HG03439 (cell line): ENCODE results near the gene TMEM250.
A peak's percentile ranks its signal among the peaks of the same experiment; 100 is the strongest.
"Not testable (repeated sequence)": the region's sequence is repeated elsewhere in the genome, so short reads cannot be mapped to it uniquely, and the experiment has no call there.

Experiments used
- ATAC-seq: cut with Tn5 transposase; IDR thresholded peaks from one replicate; pipeline ENCODE4 v1.9.1; 2021; ENCODE audit warnings: mild to moderate bottlenecking, moderate library complexity; ENCODE audit not compliant: unreplicated experiment

TMEM250 gene, protein sequence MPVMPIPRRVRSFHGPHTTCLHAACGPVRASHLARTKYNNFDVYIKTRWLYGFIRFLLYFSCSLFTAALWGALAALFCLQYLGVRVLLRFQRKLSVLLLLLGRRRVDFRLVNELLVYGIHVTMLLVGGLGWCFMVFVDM

DNA sequence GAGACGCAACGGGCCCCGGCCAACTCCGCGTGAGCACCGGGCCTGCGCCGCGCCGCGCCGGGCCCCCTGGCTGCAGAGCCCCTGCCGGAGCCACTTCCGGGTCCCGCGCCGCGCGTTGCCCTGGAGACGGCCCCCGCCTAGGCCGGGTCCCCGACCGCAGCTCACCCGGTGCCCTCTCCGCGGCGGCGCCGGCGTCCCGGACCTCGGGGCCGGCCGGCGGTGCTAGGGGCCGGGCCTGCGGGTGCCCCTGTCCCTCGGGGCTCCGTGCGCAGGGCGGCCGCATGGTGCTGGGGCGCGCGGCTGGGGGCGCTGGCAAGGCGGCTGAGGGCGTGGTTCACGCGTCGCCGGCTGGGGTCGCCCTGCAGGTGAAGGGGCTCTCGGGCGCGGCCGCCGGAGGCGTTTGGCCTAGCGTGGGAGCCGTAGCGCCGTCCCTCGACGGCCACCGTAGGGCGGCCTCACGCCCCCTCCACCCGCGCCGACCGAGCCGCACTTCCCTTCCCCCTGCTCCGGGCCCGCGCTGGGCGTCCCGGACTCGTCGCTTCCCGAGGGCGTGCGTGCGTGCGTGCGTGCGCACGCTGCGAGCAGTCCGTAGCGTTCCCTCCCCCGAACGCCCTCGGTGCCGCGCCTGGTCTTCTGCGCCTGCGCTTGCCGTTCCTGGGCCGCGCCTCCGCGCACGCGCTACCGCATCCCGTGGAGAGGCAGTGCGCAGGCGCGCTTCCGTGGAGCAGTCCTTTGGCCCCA lies at the start of gene TMEM250:
Gene TMEM250, minus strand, starts transcription at position 556 of the 741 bp plus-strand sequence. CDS start 1,975 bp downstream, outside the sequence.
- ATAC-seq = peak; percentile 74

DNA sequence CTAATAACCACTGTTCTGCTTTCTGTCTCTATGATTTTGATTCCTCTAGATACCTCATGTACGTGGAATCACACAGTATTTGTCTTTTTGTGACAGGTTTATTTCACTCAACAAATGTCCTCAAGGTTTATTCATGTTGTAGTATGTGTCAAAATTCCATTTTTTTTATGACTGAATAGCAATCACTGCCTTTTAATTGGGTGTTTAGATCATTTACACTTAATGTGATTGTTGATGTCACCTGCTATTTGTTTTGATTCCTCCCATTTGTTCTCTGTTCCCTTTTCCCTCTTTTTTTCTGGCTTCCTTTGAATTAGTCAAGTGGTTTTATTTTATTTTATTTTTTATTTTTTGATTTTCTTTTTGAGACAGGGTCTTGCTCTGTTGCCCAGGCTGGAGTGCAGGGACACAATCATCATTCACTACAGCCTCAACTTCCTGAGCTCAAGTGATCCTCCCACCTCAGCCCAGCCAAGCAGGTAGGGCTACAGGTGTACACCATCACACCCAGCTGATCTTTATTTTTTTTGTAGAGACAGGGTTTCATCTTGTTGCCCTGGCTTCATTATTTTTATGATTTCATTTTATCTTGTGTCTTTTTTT lies 44.7 kb upstream of the TMEM250 start:
- no peak for ATAC-seq

DNA sequence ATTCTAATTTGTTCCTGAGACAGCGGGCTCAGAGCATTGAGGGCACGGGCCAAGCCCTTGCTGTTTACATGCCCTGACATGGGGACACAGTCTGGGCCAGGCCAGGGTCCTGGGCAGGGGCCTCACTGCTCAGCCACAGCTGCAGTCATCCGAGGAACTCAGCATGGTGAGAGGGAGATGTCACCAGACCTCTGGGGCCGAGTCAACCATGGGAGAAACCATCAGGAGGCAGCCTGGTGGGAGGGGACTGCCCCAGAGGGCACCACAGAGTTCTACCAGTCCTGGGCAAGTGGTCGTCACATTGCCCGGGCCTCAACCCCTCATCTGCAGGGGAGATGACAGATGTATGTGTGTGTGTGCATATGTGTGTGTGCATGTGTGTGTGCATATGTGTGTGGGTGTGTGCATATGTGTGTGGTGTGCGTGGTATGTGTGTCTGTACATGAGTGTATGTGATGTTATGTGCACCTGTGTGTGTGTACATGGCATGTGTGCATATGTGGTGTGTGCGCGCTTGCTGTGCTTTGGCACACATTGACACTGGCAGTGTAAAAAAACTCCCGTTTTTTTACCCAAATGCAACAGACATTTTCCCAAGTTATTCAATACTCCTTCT lies 42.4 kb upstream of the TMEM250 start:
- no peak for ATAC-seq

DNA sequence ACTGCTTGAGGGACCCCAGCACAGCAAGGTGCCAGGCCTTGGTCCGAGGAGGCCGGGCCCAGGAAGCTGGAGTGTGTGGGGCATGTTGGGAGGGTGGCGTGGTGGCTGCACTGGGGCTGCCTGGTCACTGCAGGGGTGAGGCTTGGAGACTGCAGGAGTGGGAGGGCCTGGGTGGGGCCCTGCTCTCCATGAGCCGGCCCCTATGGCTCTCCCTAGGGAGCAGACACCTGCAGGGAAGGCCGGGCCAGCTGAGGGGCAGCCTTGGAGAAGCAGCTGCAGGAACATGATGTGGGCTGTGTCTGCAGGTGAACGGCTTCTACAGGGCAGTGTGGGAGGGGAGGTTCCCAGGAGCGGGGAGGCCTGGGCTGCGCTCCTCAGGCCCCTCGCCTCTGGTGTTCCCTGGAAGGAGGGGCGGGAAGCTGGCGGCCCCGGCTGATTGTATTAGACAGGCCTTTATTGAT lies 41.7 kb upstream of the TMEM250 start:
- ATAC-seq = no peak

DNA sequence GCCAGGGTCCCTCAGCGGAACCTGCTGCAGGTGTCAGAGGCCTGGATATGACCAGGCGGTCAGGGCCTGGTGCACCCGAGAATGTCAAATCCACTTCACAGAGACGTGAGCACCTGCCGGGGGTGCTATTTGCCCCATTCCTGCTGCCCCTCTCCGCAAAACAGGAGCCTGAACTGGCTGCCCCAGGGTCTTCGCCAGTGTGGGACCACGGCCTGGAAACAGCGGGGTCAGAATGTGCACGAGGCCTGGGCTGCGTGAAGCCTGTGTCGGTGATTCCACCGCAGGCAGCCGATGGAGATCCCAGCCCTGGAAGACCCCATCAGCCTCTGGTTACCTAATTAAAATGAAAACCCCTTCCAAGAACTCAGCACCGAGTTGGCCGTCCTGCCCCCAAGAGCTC lies 41.2 kb upstream of the TMEM250 start:
- ATAC-seq = no peak

DNA sequence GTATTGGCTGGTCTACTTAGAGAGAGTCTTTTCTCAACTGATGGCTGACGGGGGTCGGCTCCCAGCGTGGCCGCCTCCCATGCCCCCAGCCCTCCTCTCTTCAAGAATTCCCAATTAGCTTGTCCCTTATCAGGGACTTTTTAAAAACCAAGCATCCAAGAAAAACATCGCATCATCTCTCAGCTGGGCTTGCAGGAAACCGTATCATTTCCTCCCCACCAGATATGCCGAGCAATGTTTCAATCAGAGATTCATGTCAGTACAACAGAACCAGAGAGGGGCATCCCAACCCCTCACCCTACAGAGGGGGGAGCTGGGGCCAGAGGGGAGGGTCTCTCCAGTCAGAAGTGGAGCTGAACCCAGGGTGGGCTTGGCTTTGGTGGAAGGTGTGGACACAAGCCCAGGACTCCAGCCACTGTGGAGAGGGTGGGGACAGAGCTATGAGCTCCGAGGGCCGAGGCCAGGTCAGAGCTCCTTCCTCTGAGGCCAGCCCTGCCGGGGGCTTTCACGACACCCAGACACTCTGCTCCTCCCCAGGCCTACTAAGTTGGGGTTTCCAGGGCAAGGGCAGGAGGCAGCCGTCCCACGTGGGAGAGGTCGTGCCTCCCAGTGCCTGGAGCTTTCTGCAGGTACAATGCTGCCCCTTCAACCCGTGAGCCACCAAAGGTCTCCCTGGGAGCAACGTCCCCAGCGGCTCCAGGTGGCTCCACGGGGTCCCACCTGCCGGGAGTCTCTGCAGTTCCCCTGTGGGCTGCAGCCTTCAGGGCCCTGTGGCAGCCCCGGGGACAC lies 39.0 kb upstream of the TMEM250 start:
- no peak for ATAC-seq

DNA sequence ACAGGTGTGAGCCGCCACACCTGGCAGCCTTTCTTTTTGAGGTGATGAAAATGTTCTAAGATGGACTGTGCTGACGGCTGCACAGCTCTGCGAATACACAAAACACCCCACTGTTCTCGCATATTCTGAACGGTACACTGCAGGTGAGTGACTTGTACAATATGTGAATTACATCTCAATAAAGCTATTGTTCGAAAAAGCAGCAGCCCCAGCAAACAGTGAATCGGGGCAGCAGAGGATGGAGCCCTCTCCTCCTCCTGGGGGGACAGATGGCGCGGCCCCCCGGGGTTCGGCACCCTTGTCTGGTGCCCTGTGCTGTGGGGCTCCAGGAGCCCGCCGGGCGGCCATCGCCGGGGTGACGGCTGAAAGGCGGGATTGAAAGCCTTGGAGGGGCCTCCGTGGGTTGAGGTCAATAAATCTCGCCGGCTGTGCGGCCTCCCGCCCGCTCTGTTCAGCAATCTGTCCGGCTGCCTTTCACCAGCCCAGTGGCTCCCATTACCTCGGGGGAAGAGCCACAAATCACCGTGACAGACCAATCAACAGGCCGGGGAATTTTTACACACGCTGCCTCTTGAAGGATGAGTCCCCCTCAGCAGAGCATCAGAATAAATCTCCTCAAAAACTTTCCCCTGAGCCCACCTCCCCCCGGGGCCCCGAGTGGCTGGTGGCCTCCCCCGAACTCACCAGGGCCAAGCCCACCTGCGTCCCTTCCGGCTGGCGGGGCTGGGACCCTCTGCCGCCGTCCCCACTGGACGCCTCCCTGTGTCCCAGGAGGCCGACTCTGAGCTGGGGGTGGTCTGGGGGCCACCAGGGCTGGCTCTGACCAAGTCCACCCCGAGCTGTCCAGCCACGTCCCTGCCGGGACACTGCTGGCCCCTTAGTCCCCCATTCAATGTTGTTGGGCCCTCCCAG lies 37.8 kb upstream of the TMEM250 start:
- no peak for ATAC-seq

DNA sequence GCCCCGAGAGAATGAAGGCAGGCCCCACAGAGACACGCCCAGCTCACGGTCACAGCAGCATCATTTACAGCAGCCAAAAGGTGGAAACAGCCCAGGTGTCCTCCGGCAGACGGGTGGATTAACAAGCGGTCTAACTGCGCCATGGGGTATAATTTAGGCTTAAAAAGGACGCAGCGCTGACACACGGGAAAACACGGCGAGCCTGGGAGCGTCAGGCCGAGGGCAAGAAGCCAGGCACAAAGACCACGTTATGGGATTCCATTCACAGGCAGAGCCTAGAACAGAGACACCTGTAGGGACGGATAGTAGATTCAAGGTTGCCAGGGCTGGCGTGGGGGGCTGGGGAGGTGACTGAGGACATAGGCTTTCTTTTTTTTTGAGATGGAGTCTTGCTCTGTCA lies 36.9 kb upstream of the TMEM250 start:
- ATAC-seq = no peak

DNA sequence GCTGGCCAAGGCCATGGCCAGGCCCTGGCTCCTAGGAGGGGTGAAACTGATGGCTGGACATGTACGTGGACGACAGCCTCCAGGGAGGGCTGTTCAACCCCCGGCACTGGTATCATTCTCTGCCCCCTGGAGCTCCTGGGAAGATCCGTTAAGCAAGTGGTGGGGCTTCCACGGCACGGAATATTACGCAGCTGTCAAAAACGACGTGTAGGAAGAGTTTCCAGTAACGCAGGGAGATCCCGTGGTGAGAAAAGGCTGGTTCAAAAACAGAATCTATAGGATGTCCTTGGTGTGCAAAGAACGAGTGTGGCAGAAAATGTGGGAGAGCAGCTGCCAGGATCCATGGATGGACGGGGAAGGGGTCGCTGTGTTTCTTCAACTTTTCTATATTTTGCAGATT lies 36.3 kb upstream of the TMEM250 start:
- no peak for ATAC-seq

DNA sequence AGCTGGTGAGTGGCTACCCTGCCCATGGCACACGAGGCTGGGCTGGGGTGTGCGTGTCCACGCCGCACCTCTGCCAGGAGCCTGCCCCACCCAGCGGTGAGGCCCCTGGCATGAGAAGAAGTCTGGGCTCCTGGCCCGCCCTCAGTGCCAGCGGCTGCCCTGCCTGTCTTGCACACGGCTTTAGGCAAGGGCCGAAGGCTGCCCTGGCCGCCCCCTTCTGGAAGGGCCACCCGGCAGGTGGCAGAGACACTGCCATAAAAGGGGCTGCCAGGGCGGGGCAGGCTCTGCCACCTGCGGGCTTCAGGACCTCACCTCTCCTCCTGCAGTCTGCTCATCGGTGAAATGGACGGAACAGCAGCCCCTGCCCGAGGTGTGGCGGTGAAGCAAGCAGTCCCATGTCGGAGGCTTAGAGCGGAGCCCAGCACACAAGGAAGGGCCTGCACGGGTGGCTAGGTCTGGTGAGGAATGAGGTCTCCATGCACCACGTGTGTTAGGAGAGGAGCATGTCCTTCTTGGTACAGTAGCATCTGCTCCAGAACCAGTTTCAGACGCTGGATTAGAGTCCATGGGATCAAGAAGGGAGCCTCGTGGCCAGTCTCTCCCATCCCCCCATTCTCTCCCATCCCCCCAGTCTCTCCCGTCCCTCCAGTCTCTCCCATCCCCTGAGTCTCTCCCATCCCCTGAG lies 34.8 kb upstream of the TMEM250 start:
- ATAC-seq = no peak

DNA sequence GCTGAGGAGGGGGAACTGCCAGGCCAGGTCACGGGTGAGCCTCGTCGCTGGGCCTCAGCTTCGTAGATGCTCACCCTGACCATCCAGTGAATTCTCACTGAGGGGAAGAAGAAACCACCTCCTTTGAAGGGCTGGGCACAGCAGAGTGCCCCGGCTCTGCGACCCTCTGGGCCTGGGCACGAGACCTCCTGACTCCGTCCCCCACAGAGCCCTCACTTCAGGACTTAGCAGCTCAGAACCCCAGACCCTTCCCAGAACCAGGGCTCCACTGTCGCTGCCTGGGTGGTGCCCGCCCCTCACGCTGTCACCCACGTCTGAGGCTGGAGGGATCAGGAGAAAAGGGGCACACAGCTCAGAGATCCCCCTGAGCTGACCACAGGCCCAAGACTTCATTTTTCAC lies 34.3 kb upstream of the TMEM250 start:
- no peak for ATAC-seq

DNA sequence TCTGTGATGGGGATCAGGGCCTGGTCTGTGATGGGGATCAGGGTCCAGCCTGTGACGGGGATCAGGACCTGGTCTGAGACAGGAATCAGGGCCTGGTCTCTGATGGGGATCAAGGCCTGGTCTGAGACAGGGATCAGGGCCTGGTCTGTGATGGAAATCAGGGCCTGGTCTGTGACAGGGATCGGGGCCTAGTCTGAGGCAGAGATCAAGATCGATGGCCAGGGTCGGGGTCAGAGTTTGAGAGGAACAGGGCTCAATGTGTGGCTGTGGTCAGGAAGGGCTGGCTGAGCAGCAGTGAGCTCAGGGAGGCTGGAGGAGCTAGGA lies 33.8 kb upstream of the TMEM250 start:
- ATAC-seq = no peak

DNA sequence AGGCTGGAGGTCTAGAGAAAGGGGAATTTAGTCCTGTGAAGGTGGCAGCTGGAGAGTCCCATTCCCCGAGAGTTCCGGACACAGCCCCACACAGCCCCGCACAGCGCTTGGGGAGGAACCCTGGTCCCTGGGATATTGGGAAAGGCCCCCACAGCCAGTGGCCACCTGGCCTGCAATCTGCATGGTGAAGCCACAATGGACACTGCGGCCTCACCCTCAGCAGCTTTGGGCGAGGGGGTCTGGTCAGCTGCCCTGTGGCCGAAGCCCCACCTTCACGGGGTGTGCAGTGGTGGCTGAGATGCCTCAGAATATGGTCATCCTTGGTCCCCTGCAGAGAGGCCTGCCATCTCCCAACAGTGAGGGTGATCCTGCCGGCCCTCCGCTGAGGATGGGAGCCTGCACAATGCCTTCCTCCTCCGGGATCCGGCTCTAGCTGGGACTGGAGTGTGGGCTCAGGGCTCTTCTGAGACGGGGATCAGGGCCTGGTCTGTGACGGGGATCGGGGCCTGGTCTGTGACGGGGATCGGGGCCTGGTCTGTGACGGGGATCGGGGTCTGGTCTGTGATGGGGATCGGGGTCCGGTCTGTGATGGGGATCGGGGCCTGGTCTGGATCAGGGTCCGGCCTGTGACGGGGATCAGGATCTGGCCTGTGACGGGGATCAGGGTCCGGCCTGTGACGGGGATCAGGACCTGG lies 33.3 kb upstream of the TMEM250 start:
- ATAC-seq = no peak

DNA sequence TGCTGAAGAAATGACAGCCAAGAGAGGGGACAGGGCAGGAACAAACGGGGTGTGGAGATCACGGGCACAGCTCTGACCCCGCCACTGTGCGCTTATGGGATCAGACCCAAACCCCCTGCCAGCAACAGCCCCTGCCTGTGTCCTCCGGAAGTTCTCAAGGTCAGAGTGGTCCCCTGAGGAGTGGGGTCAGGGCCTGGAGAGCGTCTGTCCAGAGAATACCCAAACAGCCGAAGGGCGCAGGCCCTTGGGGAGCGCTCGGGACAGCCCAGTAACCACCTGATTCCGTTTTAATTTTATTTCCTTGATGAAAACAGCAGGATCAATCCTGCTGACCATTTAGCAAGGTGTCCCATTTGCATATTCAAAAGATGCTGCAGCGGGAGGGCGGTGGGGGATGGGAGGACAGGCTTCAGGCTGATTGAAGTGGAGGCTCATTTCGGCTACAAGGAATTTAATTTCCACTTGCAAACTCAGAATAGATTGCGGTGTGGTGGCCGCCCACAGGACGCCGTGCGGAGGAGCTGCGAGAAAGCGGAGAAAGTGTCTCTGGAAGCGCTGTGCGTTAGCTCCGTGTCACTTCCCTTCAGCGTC lies 32.6 kb upstream of the TMEM250 start:
- ATAC-seq = no peak

DNA sequence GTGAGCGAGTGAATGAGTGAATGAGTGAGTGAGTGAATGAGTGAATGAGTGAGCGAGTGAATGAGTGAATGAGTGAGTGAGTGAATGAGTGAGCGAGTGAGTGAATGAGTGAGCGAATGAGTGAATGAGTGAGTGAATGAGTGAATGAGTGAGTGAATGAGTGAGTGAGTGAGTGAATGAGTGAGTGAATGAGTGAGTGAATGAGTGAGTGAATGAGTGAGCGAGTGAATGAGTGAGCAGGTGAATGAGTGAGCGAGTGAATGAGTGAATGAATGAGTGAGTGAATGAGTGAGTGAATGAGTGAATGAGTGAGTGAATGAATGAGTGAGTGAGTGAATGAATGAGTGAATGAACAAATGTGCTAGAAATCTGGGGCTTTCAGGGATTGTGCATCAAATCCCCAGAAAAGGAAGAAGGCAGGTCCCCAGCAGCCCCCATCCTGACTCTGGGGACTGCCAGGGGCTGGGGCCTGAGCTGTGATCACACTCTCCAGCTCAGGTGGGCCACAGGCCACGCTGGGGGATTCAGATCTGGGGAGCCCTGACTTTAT lies 32.1 kb upstream of the TMEM250 start:
- ATAC-seq = not testable (repeated sequence)

DNA sequence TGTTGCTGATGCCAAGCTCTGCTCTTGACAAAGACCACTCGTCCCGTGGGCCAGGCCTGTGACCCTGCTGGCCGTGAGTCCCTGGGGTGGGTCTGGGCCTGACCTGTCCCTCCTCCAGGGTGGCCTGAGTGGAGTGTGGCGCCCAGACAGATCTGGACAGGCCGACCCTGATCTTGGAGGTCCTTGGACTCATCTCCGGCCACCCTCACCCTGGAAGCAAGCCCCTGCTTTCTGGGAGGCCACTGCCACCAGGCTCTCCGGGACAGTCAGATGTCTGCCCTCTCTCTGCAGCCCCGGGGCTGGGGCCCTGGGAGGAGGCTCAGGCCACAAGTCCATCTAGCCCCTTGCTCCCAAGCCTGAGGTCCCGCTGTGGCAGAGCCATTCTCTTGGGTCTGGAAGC lies 31.2 kb upstream of the TMEM250 start:
- no peak for ATAC-seq

DNA sequence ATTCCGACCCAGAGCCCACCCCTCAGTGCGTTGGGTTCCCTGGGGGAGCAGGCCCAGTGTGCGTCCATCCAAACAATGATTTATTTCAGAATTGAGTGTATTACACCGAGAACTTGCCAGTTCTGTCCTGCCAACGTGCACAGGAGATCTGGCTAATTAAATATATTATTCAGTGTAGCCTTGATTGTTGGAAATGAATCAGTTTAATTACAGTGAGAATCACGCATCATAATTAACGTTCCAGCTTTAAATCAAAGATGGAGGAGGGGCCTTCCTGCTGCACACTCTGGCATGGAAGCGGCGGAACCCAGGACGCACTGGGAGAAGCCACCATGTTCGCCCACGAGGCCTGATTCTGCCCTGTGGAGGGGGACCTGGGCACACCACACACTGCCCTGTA lies 30.7 kb upstream of the TMEM250 start:
- no peak for ATAC-seq

DNA sequence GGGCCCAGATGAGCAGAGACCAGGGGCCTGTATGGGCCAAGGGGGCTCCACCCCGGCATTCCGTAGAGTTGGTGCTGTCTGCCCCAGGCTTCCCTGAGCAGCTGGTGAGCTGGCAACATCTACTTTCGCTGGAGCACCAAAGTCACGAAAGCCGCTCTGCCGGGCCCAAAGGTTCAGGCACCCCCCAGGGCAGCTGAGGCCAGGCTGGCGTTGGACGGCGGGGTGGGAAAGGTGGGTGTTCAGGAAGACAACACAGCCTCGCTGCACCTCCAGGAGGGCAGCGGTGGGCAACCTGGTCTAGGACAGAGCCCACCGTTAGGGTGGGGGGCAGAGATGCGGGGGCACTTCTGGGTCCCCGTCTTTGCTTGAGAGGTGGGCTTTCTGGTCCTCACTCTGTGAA lies 30.1 kb upstream of the TMEM250 start:
- no peak for ATAC-seq
